Stimulated activated CD8-positive, alpha-beta memory T cell treated with anti-CD3 and anti-CD28 coated beads, Interleukin-4, amount 100 ng/mL, for 24 hours (primary cell): Measurements from ENCODE around the gene ACTN3.
"Not testable (repeated sequence)": the region's sequence is repeated elsewhere in the genome, so short reads cannot be mapped to it uniquely, and the experiment has no call there.

Experiments
- DNase-seq: peaks from one replicate; pipeline ENCODE4 v3.0.0-alpha.2; 2020; ENCODE audit warnings: low read depth

ACTN3 gene

GRCh38 chr11:66546368-66546965 is at the start of gene ACTN3:
ACTN3 (plus strand) TSS chr11:66546903; CDS start chr11:66546938, 35 bp downstream.
- no peak for DNase-seq

GRCh38 chr11:66497206-66497605 is 49.5 kb upstream of the ACTN3 start:
- no peak for DNase-seq

GRCh38 chr11:66498506-66498905 is 48.2 kb upstream of the ACTN3 start:
- DNase-seq: no peak

- DNase-seq: no peak
Measured at GRCh38 chr11:66505276-66505816, 41.4 kb upstream of the ACTN3 start.

GRCh38 chr11:66509131-66509561 is 37.6 kb upstream of the ACTN3 start:
- no peak for DNase-seq

- DNase-seq: peak; percentile 73
Measured at GRCh38 chr11:66510271-66510989, 36.3 kb upstream of the ACTN3 start, which contains the start of gene BBS1. BBS1 (plus strand) TSS chr11:66510635; CDS start chr11:66510660, 25 bp downstream.

GRCh38 chr11:66510990-66511339 is 35.7 kb upstream of the ACTN3 start:
- DNase-seq: no peak

- DNase-seq: no peak
Measured at GRCh38 chr11:66523611-66524010, 23.1 kb upstream of the ACTN3 start.

- DNase-seq: no peak
Measured at GRCh38 chr11:66524304-66525040, 22.2 kb upstream of the ACTN3 start.

- no peak for DNase-seq
Measured at GRCh38 chr11:66529069-66529468, 17.6 kb upstream of the ACTN3 start.

GRCh38 chr11:66529655-66530054 is 17.0 kb upstream of the ACTN3 start:
- no peak for DNase-seq

GRCh38 chr11:66530927-66531709 is 15.6 kb upstream of the ACTN3 start:
- DNase-seq: no peak

- DNase-seq: no peak
Measured at GRCh38 chr11:66531841-66532240, 14.9 kb upstream of the ACTN3 start.

GRCh38 chr11:66532784-66533183 is 13.9 kb upstream of the ACTN3 start:
- no peak for DNase-seq

GRCh38 chr11:66539170-66539869 is 7.4 kb upstream of the ACTN3 start:
- DNase-seq: no peak

- no peak for DNase-seq
Measured at GRCh38 chr11:66539870-66540213, 6.9 kb upstream of the ACTN3 start.

GRCh38 chr11:66540598-66540997 is 6.1 kb upstream of the ACTN3 start:
- not testable (repeated sequence) for DNase-seq

GRCh38 chr11:66541892-66542291 is 4.8 kb upstream of the ACTN3 start:
- no peak for DNase-seq

- DNase-seq: no peak
Measured at GRCh38 chr11:66542362-66542761, 4.3 kb upstream of the ACTN3 start.

- peak; percentile 50 for DNase-seq
Measured at GRCh38 chr11:66543263-66544107, 3.2 kb upstream of the ACTN3 start.
